ENCODE results near the gene KCNRG.

GRCh38 chr13:49976314-49977258 lies 38.7 kb upstream of the KCNRG start:
- no peak for TF ChIP-seq POLR2A (IDR thresholded peaks at IDR 0.05)
- TF ChIP-seq CTCF (IDR thresholded peaks at IDR 0.05), result peak; percentile 58 to 77 (median 72)
